SK-N-SH (cell line): ENCODE data around the gene SPRY4. TPM values are rescaled to one million over a fixed set of nuclear protein-coding genes. Genes with fewer than 3 reads are reported as not detected.

Experiments
- CTCF ChIA-PET: fragments of 300-600, 350-600 bp; formaldehyde crosslinking; extraction: SDS; loops from one replicate; lab custom pipeline; 2021; lab: Yijun Ruan, JAX
- POLR2A ChIA-PET: fragments of 350-600 bp; sonication (Branson Sonifier 250); formaldehyde crosslinking; extraction: SDS; loops from one replicate; lab custom pipeline; 2020; ENCODE audit warnings: antibody characterized with exemption, inconsistent platforms; lab: Yijun Ruan, JAX
- DNase-seq: peaks from one replicate; pipeline ENCODE4 v3.0.0; 2012
- H2AFZ ChIP-seq: fragments of 200-600 bp; sonication (generic); 2 replicates; pipeline ENCODE4 v1.8.1; 2016; ENCODE audit warnings: antibody characterized with exemption, mild to moderate bottlenecking, low read depth
- H3F3A ChIP-seq: fragments of 200-600 bp; sonication (generic); replicated peaks from 2 replicates; pipeline ENCODE3; 2016; ENCODE audit warnings: antibody characterized with exemption, mild to moderate bottlenecking; ENCODE audit not compliant: insufficient read depth
- H3K27ac ChIP-seq, 2 experiments: fragments of 200-500 bp in 1 of 2; fragments of 200-600 bp in 1 of 2; sonication (Bioruptor generic) in 1 of 2; sonication (generic), shearing (Covaris generic) in 1 of 2; 2 replicates each; pipeline versions ENCODE4 v1.5.1 to v1.6.1; 2014 to 2016; ENCODE audit warnings: low read depth in 2 of 2, inconsistent platforms in 1 of 2, low read length in 1 of 2, mild to moderate bottlenecking in 1 of 2, mixed read lengths in 1 of 2
- H3K27me3 ChIP-seq: fragments of 200-600 bp; sonication (generic), shearing (Covaris generic); 2 replicates; pipeline ENCODE4 v1.6.1; 2016; ENCODE audit warnings: mixed run types; ENCODE audit not compliant: insufficient read depth
- H3K36me3 ChIP-seq, 2 experiments: fragments of 200-500 bp in 1 of 2; fragments of 200-600 bp in 1 of 2; sonication (Bioruptor generic) in 1 of 2; sonication (generic) in 1 of 2; replicated peaks in 1 of 2; 2 replicates each; pipeline versions ENCODE3 to v1.5.1; 2014 to 2016; ENCODE audit warnings: low read length in 1 of 2, mild to moderate bottlenecking in 1 of 2; ENCODE audit not compliant: insufficient read depth in 2 of 2, control insufficient read depth in 1 of 2
- H3K4me1 ChIP-seq, 2 experiments: fragments of 200-500 bp in 1 of 2; fragments of 200-600 bp in 1 of 2; sonication (Bioruptor generic) in 1 of 2; sonication (generic), shearing (Covaris generic) in 1 of 2; 2 replicates each; pipeline versions ENCODE4 v1.5.1 to v1.6.1; 2014 to 2016; ENCODE audit warnings: low read depth in 1 of 2, low read length in 1 of 2, mixed run types in 1 of 2; ENCODE audit not compliant: insufficient read depth in 2 of 2, control insufficient read depth in 1 of 2
- H3K4me2 ChIP-seq: fragments of 200-600 bp; sonication (generic), shearing (Covaris generic); 2 replicates; pipeline ENCODE4 v1.6.1; 2017; ENCODE audit warnings: mixed run types
- H3K4me3 ChIP-seq, 2 experiments: fragments of 200-500 bp in 1 of 2; fragments of 200-600 bp in 1 of 2; sonication (Bioruptor generic) in 1 of 2; sonication (generic), shearing (Covaris generic) in 1 of 2; 2 replicates each; pipeline versions ENCODE4 v1.5.1 to v1.8.1; 2014 to 2016; ENCODE audit warnings: low read depth in 2 of 2, inconsistent platforms in 1 of 2, low read length in 1 of 2, mild to moderate bottlenecking in 1 of 2, mixed read lengths in 1 of 2, moderate library complexity in 1 of 2
- H3K79me2 ChIP-seq: fragments of 200-600 bp; sonication (generic); 2 replicates; pipeline ENCODE4 v1.8.1; 2017; ENCODE audit warnings: mild to moderate bottlenecking; ENCODE audit not compliant: insufficient read depth
- H3K9ac ChIP-seq: fragments of 200-600 bp; sonication (generic); 2 replicates; pipeline ENCODE4 v1.6.1; 2017; ENCODE audit warnings: mixed run types
- H3K9me2 ChIP-seq: fragments of 200-600 bp; sonication (generic); 2 replicates; pipeline ENCODE4 v1.6.1; 2017; ENCODE audit warnings: mixed run types
- H3K9me3 ChIP-seq: fragments of 200-600 bp; sonication (generic); 2 replicates; pipeline ENCODE4 v1.6.1; 2017; ENCODE audit warnings: mixed run types, mild to moderate bottlenecking, moderate library complexity
- H4K20me1 ChIP-seq: fragments of 200-600 bp; sonication (generic); 2 replicates; pipeline ENCODE4 v1.6.1; 2017; ENCODE audit warnings: mild to moderate bottlenecking, mixed run types; ENCODE audit not compliant: insufficient read depth
- EZH2phosphoT487 ChIP-seq: fragments of 200-600 bp; sonication (generic); IDR thresholded peaks from 2 replicates; pipeline ENCODE4 v1.6.1; 2017; ENCODE audit warnings: low read depth, mixed run types, mild to moderate bottlenecking, antibody characterized with exemption, moderate library complexity, borderline replicate concordance
- GABPA ChIP-seq: IDR thresholded peaks from 2 replicates; pipeline ENCODE4 v1.4.0; 2012; ENCODE audit warnings: low read depth, mild to moderate bottlenecking
- JUND ChIP-seq: IDR thresholded peaks from 2 replicates; pipeline ENCODE4 v1.4.0; 2012
- NRF1 ChIP-seq: IDR thresholded peaks from 2 replicates; pipeline ENCODE4 v1.6.1; 2012; ENCODE audit warnings: low read depth, mild to moderate bottlenecking, low read length
- RXRA ChIP-seq: IDR thresholded peaks from 2 replicates; pipeline ENCODE4 v1.4.0; 2012; ENCODE audit warnings: low read depth, mild to moderate bottlenecking, borderline replicate concordance
- TAF1 ChIP-seq: IDR thresholded peaks from 2 replicates; pipeline ENCODE4 v1.6.1; 2012; ENCODE audit warnings: low read depth, mild to moderate bottlenecking, low read length, moderate library complexity, borderline replicate concordance
- WGBS: methylation state at CpG from one replicate; pipeline ENCODE4 v1.1.6; 2017; ENCODE audit warnings: low lambda C conversion rate; 5-methylcytosine and 5-hydroxymethylcytosine counted together
- polyA plus RNA-seq, 3 experiments: library from polyadenylated mRNA; depleted of rRNA; stranded (reverse); fragments of >200 nt; gene quantifications; 2 replicates each; pipeline ENCODE4 v1.2.3, GENCODE V29; 2012
- TF ChIP-seq, protein P1 (sequence below): IDR thresholded peaks from 2 replicates; pipeline ENCODE4 v1.6.1; 2012; ENCODE audit warnings: mild to moderate bottlenecking, low read depth, low read length, moderate library complexity
- TF ChIP-seq, protein P2 (sequence below): IDR thresholded peaks from 2 replicates; pipeline ENCODE4 v1.4.0; 2012; ENCODE audit warnings: low read depth, borderline replicate concordance
- TF ChIP-seq, protein P3 (sequence below): IDR thresholded peaks from 2 replicates; pipeline ENCODE4; 2012
- TF ChIP-seq, protein P4 (sequence below): fragments of 150-350 bp; IDR thresholded peaks from 2 replicates; pipeline ENCODE4 v1.6.1; 2017; ENCODE audit warnings: antibody characterized with exemption, low read length, low read depth, borderline replicate concordance
- TF ChIP-seq, protein P5 (sequence below): IDR thresholded peaks from 2 replicates; pipeline ENCODE4 v1.4.0; 2012; ENCODE audit warnings: low read depth, borderline replicate concordance

The SPRY4 gene
- polyA plus RNA-seq, 1 of the 3 experiments (the other 2 are of a cell fraction) = 18.0 TPM

DNA sequence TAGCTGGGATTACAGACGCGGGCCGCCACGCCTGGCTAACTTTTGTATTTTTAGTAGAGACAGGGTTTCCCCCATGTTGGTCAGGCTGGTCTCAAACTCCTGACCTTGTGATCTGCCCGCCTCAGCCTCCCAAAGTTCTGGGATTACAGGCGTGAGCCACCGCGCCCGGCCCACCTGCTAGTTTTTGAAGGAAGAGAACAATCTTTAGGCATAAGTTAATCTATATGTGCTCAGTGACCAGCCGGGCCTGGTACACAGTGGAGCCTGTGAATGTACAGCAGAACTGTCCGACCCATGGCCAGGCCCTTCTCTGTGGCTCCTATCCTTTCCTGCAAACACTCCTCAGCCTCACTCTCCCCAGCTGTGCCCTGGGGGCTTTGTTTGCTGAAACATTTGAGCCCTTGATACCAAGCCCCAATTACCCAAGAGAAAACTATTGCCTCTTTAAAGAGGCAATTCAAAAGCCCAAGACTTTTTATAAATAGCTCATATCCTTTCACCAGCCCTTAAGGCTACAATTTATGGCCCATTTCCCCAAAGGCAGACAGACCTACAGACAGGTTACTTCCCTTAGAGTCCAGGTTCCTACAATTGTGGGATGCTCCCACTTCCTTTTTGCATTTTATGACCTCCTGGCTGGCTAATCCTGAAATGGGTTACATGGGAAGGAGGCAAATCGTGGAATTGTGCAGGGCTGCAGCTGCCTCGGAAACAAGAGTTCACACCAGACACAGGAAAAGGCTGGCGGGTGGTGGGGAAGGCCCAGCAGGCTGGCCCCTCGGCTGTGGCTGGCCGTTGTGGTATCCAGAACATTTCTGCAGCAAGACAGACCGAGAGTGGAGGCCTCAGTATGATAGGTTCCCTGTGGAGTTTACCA is 37.5 kb downstream of the SPRY4 start:
- Histone ChIP-seq H2AFZ (no peak overlapping the region), H3K9me3 (no peaks in the 10 kb centered on the region), H3K36me3 (peaks cover 0 to 14% of the 10 kb centered on the region in 2 experiments), H3F3A (peaks cover 4% of the 10 kb centered on the region), H3K79me2 (no peaks in the 10 kb centered on the region), H3K9ac (no peak overlapping the region), H3K4me1 (peaks cover 11 to 31% of the 10 kb centered on the region in 2 experiments; a peak in 3 of 4 replicates), H3K27ac (peak overlapping the region in 1 of 2 experiments; percentile 54; a peak in 1 of 4 replicates), H3K27me3 (no peaks in the 10 kb centered on the region), H3K4me3 (no peak overlapping the region), H4K20me1 (no peaks in the 10 kb centered on the region), H3K9me2 (no peaks in the 10 kb centered on the region), H3K4me2 (no peak overlapping the region)
- TF ChIP-seq, protein P1, sequence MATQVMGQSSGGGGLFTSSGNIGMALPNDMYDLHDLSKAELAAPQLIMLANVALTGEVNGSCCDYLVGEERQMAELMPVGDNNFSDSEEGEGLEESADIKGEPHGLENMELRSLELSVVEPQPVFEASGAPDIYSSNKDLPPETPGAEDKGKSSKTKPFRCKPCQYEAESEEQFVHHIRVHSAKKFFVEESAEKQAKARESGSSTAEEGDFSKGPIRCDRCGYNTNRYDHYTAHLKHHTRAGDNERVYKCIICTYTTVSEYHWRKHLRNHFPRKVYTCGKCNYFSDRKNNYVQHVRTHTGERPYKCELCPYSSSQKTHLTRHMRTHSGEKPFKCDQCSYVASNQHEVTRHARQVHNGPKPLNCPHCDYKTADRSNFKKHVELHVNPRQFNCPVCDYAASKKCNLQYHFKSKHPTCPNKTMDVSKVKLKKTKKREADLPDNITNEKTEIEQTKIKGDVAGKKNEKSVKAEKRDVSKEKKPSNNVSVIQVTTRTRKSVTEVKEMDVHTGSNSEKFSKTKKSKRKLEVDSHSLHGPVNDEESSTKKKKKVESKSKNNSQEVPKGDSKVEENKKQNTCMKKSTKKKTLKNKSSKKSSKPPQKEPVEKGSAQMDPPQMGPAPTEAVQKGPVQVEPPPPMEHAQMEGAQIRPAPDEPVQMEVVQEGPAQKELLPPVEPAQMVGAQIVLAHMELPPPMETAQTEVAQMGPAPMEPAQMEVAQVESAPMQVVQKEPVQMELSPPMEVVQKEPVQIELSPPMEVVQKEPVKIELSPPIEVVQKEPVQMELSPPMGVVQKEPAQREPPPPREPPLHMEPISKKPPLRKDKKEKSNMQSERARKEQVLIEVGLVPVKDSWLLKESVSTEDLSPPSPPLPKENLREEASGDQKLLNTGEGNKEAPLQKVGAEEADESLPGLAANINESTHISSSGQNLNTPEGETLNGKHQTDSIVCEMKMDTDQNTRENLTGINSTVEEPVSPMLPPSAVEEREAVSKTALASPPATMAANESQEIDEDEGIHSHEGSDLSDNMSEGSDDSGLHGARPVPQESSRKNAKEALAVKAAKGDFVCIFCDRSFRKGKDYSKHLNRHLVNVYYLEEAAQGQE = no peak
- TF ChIP-seq GABPA = no peak
- no peak for TF ChIP-seq NRF1
- TF ChIP-seq RXRA = no peak
- TF ChIP-seq, protein P2, sequence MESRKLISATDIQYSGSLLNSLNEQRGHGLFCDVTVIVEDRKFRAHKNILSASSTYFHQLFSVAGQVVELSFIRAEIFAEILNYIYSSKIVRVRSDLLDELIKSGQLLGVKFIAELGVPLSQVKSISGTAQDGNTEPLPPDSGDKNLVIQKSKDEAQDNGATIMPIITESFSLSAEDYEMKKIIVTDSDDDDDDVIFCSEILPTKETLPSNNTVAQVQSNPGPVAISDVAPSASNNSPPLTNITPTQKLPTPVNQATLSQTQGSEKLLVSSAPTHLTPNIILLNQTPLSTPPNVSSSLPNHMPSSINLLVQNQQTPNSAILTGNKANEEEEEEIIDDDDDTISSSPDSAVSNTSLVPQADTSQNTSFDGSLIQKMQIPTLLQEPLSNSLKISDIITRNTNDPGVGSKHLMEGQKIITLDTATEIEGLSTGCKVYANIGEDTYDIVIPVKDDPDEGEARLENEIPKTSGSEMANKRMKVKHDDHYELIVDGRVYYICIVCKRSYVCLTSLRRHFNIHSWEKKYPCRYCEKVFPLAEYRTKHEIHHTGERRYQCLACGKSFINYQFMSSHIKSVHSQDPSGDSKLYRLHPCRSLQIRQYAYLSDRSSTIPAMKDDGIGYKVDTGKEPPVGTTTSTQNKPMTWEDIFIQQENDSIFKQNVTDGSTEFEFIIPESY = no peak
- TF ChIP-seq, protein P3, sequence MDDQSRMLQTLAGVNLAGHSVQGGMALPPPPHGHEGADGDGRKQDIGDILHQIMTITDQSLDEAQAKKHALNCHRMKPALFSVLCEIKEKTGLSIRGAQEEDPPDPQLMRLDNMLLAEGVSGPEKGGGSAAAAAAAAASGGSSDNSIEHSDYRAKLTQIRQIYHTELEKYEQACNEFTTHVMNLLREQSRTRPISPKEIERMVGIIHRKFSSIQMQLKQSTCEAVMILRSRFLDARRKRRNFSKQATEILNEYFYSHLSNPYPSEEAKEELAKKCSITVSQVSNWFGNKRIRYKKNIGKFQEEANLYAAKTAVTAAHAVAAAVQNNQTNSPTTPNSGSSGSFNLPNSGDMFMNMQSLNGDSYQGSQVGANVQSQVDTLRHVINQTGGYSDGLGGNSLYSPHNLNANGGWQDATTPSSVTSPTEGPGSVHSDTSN = no peak
- TF ChIP-seq, protein P4, sequence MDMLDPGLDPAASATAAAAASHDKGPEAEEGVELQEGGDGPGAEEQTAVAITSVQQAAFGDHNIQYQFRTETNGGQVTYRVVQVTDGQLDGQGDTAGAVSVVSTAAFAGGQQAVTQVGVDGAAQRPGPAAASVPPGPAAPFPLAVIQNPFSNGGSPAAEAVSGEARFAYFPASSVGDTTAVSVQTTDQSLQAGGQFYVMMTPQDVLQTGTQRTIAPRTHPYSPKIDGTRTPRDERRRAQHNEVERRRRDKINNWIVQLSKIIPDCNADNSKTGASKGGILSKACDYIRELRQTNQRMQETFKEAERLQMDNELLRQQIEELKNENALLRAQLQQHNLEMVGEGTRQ = no peak
- TF ChIP-seq TAF1 = no peak
- no peak for TF ChIP-seq EZH2phosphoT487
- no peak for TF ChIP-seq JUND
- TF ChIP-seq, protein P5, sequence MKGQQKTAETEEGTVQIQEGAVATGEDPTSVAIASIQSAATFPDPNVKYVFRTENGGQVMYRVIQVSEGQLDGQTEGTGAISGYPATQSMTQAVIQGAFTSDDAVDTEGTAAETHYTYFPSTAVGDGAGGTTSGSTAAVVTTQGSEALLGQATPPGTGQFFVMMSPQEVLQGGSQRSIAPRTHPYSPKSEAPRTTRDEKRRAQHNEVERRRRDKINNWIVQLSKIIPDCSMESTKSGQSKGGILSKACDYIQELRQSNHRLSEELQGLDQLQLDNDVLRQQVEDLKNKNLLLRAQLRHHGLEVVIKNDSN = no peak
- WGBS = 89% methylated on average over 10 of the region's 17 CpGs
- no peak for DNase-seq
- ChIA-PET CTCF (interaction anchor here (1.0 to 1.9 kb wide), 3 partner anchors 7 to 261 kb away, joined by 3 to 11 read pairs (median 5); no protein-coding TSS in a partner anchor), POLR2A (interaction anchor here (0.8 kb wide), 1 partner anchor 30 kb away, joined by 3 read pairs; no protein-coding TSS in a partner anchor)
